Neutrophil (primary cell): ENCODE results near the gene EEPD1.

Experiments
- H3K27ac ChIP-seq: fragments of 200-600 bp; sonication (generic); 2 replicates; pipeline ENCODE4 v1.5.1; 2016; ENCODE audit warnings: mild to moderate bottlenecking, moderate library complexity
- H3K27me3 ChIP-seq: fragments of 200-600 bp; sonication (generic); 2 replicates; pipeline ENCODE4 v1.6.0; 2016; ENCODE audit warnings: mild to moderate bottlenecking
- H3K36me3 ChIP-seq: fragments of 200-600 bp; sonication (generic); 2 replicates; pipeline ENCODE4 v1.5.1; 2017
- H3K4me1 ChIP-seq, 2 experiments: fragments of 200-600 bp in 1 of 2; sonication (generic) in 1 of 2; 1 replicate in 1 of 2; 2 replicates in 1 of 2; pipeline versions ENCODE4 v1.5.1 to v1.6.1; 2013 to 2016; ENCODE audit warnings: low read depth in 1 of 2, low read length in 1 of 2, mild to moderate bottlenecking in 1 of 2, moderate library complexity in 1 of 2; ENCODE audit not compliant: control insufficient read depth in 1 of 2, insufficient read depth in 1 of 2
- H3K4me3 ChIP-seq, 2 experiments: fragments of 200-600 bp in 1 of 2; sonication (generic) in 1 of 2; 1 replicate in 1 of 2; 2 replicates in 1 of 2; pipeline ENCODE4 v1.5.1; 2013 to 2016; ENCODE audit warnings: low read depth in 1 of 2, low read length in 1 of 2, mild to moderate bottlenecking in 1 of 2, moderate library complexity in 1 of 2
- H3K9me3 ChIP-seq: fragments of 200-600 bp; sonication (generic); 2 replicates; pipeline ENCODE4 v1.5.1; 2016
- CTCF ChIP-seq: fragments of 200-600 bp; sonication (generic); IDR thresholded peaks from 2 replicates; pipeline ENCODE4 v1.5.1; 2016; ENCODE audit warnings: antibody characterized with exemption

EEPD1 gene

GRCh38 chr7:36224934-36225858 lies 72.1 kb downstream of the EEPD1 start:
- Histone ChIP-seq H3K36me3 (no peaks in the 10 kb centered on the region), H3K9me3 (no peaks in the 10 kb centered on the region), H3K27me3 (no peaks in the 10 kb centered on the region), H3K27ac (no peak overlapping the region), H3K4me3 (no peak overlapping the region), H3K4me1 (peaks cover 0 to 5% of the 10 kb centered on the region in 2 experiments)
- no peak for TF ChIP-seq CTCF

- Histone ChIP-seq H3K4me1 (peaks cover 0 to 5% of the 10 kb centered on the region in 2 experiments), H3K27ac (no peak overlapping the region), H3K36me3 (no peaks in the 10 kb centered on the region), H3K9me3 (no peaks in the 10 kb centered on the region), H3K27me3 (no peaks in the 10 kb centered on the region), H3K4me3 (no peak overlapping the region)
- no peak for TF ChIP-seq CTCF
Measured at GRCh38 chr7:36226151-36226550, 73.1 kb downstream of the EEPD1 start.

- H3K27ac ChIP-seq, result no peak overlapping the region
- H3K27me3 ChIP-seq, result no peaks in the 10 kb centered on the region
- H3K4me1 ChIP-seq, result no peaks in the 10 kb centered on the region
- no peaks in the 10 kb centered on the region for H3K36me3 ChIP-seq
- no peak overlapping the region for H3K4me3 ChIP-seq
- H3K9me3 ChIP-seq, result no peaks in the 10 kb centered on the region
- no peak for TF ChIP-seq CTCF
Measured at GRCh38 chr7:36227223-36227622, 74.2 kb downstream of the EEPD1 start.

- H3K27ac ChIP-seq, result no peak overlapping the region
- H3K36me3 ChIP-seq, result no peaks in the 10 kb centered on the region
- H3K9me3 ChIP-seq, result no peaks in the 10 kb centered on the region
- no peak overlapping the region for H3K4me3 ChIP-seq
- no peaks in the 10 kb centered on the region for H3K27me3 ChIP-seq
- H3K4me1 ChIP-seq, result no peaks in the 10 kb centered on the region
- no peak for TF ChIP-seq CTCF
Measured at GRCh38 chr7:36228039-36228438, 75.0 kb downstream of the EEPD1 start.

GRCh38 chr7:36231406-36231805 lies 78.4 kb downstream of the EEPD1 start:
- Histone ChIP-seq H3K4me1 (no peaks in the 10 kb centered on the region), H3K9me3 (no peaks in the 10 kb centered on the region), H3K27ac (no peak overlapping the region), H3K27me3 (no peaks in the 10 kb centered on the region), H3K4me3 (no peak overlapping the region), H3K36me3 (no peaks in the 10 kb centered on the region)
- TF ChIP-seq CTCF, result no peak
